GM21737 (cell line): ENCODE measurements around the gene ZBTB18.

ENCODE experiments used
- ATAC-seq: cut with Tn5 transposase; IDR thresholded peaks from one replicate; pipeline ENCODE4 v1.9.1; 2021; ENCODE audit warnings: mild to moderate bottlenecking, moderate library complexity; ENCODE audit not compliant: unreplicated experiment

ZBTB18 gene

DNA sequence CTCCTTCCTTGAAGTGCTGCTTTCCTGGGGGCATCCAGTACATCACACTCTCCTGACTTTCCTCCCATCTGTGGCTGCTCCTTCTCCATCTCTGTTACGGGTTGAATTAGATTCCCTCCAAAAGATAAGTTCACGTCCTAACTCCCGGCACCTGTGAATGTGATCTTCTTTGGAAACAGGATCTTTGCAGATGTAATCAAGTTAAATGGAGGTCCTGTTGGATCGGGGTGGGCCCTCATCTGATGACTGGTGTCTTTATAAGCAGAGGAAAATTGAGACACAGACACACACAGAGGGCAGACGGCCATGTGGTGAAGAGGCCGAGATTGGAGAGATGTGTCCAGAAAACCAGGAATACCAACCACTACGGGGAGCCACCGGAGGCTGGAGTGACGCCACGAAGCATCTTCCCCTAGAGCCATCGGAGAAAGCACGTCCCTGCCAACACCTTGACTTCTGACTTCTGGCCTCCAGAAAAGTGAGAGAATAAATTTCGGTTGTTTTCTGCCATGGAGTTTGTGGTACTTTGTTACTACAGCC is 36.0 kb downstream of the ZBTB18 start:
- ATAC-seq = no peak

- ATAC-seq = no peak
These were observed 36.5 kb downstream of the ZBTB18 start for GRCh38 chr1:244087611-244088010.

DNA sequence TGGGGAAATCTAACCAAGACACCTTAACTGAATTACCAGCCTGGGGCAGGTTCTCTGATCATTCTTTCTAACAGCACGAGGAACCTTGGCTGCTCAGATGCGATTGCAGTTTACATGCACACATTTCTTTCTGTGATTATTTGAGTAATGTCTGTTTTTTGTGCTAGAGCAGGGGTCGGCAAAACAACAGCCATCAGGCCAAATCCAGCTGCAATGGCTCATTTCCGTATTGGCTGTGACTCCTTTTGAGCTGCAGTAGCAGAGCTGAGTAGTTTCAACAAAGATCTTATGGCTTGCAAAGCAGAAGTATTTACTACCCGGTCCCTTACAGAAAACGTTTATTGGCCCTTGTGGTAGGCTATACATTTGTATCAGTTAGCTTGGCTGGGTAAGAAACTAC is 37.1 kb downstream of the ZBTB18 start:
- no peak for ATAC-seq

GRCh38 chr1:244089561-244089960 is 38.5 kb downstream of the ZBTB18 start:
- ATAC-seq = no peak

DNA sequence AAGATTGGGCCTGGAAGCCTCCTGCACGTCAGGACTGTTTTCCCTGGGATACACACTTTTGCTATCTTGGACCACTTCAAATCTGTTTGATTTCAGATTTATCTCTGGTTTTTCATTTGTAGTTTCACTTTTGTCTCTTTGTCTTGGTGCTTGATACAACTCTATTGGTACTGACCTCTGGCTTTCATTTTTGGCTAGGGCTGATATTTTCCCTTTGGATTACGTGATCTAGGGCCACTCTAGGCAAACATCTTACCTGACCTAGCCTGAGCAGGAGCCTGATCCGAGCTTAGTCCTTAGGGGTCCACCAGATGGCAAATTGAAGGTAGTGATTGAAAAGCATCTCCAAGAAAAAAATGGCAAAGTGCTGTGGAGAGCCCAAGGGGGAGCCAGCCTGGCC is 39.6 kb downstream of the ZBTB18 start:
- no peak for ATAC-seq

GRCh38 chr1:244092293-244092963 is 41.3 kb downstream of the ZBTB18 start:
- no peak for ATAC-seq

DNA sequence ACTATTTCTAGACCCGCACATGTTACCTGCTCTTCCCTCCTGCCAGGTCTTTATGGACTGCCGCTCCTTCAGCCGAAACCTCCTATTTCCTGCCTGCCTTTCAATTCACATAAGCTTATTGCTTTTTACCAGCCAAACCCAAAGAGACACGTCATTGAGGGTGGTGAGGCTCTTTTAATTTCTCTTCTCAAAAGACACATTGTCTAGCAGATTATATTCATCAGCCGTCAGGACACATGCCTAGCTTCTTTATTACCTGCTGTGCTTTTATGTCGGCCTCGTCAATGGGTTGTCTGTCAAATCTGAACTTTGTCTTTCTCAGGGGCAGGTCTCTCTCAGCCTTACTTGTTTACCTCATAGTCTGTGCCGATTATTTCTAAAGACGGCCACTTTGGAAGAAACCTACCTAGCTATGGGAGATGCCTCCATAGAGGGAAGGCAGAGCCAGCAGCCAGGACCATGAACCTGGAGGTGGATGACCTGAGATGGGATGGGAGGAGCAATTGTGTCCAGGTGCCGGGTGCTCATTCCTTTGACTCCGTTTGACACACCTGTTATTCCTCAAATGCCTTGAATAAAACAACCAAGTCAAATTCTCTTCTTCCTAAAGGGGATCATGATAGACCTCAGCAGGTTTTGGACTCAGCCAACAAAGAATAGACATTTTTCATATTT is 42.0 kb downstream of the ZBTB18 start:
- ATAC-seq = no peak

GRCh38 chr1:244094880-244095528 is 43.9 kb downstream of the ZBTB18 start:
- no peak for ATAC-seq

- no peak for ATAC-seq
These were observed 44.4 kb downstream of the ZBTB18 start for GRCh38 chr1:244095529-244095911.

DNA sequence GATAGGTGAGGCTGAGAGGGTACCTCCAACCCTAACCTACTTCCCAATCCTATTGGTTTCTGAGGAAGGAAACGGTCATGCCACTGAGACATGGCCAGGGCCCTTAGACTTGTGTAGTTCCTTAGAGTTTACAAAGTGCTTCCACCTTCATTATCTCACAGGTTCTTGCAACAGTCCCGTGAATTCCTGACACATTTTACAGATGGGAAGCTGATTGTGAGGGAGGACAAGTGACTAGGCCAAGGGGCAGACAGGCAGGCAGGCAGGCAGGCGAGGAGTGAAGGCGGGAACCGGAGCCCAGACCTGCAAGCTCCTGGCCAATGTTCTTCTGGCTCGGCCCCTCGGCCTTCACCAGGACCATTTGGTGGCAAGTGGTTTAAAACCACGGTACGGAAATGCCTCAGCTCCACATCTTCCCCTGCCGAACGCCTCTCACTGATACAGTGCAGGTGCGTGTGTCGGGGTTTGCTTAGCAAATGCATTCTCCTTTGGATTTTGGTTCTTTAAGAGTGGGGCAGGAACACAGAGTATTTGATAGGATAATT is 45.1 kb downstream of the ZBTB18 start:
- no peak for ATAC-seq

- ATAC-seq = no peak
These were observed 45.6 kb downstream of the ZBTB18 start for GRCh38 chr1:244096691-244097090.

GRCh38 chr1:244097523-244098405 is 46.7 kb downstream of the ZBTB18 start:
- no peak for ATAC-seq

GRCh38 chr1:244099258-244099930 is 48.3 kb downstream of the ZBTB18 start:
- no peak for ATAC-seq

DNA sequence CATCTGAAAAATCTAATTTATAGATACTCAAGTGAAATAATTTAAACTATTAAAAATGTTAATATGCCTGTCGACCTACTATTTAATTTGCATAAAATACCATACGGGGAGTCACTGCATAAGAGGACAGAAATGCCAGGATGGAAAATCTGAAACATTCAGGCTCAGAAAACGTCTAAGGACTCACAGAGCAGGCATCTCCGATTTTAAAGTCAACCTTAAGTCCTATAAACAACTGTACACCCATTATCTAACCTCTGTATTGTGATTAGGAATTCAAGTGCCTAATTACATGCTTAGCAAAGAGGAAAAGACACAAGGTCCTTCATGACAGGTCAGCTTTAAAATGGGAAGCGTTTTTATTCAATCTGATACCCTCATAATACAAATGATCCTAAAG is 49.2 kb downstream of the ZBTB18 start:
- no peak for ATAC-seq

DNA sequence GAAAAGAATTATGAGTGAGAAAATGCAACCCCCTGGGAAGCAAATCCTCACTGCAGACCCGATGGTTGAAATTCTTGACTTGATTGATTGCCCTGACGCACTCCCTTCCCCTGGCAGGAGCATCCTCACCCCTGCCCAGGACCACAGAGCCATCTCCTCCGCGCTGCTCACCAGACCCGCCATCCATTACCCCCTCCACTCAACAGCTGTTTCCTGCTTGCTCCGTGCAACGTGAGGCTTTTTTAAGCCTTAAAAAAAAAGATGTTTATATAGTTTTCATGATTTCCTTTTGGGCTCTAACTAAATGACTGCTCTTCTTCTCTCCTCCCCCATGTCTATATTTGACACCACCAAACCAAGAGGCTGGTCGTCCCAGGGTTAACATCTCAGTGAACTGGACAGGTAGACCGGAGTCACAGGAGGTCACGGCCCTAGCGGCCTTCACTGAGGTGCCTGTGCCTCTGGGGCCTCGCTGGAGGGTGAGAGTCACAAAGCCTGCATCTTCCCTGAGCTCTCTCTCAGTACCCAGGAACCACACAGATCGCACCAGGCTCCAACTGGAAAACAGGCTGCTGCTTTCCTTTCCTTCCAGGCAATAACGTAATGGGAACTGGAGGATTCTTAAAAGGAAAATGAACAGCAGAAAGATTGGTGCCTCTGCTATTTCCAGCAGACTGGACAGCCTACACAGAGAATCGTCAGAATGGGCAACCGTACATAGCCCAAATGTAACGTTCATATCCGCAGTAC is 49.8 kb downstream of the ZBTB18 start:
- ATAC-seq = no peak

GRCh38 chr1:244102046-244102445 is 51.0 kb downstream of the ZBTB18 start:
- ATAC-seq = no peak

DNA sequence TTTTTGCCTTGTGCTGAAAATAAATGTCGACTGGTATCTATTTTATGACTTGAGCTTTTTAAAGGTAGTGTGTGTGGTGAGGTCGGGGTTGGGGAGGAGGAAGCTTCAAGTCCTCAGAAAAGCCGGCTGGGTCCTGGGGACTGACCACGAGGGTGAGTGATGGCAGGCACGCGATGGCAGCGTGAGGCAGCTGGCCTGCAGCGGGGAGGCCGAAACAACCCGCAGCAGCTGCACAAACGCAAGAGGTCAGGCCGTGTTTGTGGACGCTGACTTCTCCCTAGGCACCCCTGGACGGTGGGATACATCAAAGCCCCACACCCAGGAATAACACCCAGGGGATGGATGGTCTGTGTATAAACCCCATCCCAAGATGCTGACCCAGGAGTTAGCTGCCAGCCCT is 51.4 kb downstream of the ZBTB18 start:
- ATAC-seq = no peak

DNA sequence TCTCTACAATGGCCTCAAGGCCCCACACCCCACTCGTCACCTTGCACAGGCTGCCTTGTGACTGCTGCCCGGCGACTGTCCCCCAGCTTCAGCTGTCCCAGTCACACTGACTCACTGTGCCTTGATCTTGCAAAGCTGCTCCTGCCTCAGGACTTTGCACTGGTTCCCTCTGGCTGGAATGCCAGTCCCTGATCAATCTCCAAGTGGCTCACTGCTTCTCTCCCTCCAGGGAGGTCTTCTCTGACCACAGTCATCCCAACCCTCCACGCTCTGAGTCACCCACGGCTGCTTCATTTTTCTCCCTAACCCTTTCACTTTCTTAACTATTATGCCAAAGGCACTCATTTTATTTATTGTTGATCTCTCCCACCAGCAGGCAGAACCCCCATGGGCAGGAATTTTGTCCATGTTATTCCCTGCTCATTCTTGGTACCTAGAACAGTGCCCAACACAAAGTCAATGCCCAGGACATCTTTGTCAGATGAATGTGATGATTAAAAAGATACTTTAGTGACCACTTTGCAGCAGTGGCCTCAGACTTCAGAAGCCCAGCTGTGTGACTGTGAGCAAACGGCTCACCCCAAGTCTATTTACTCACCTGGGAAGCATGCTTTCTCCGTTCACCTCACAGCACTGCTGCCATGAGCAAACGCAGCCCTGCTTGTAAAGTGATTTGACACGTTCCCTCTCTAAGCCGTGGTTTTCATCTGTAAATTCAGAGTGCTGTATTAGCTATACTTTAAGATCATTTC is 53.4 kb downstream of the ZBTB18 start:
- ATAC-seq = no peak

DNA sequence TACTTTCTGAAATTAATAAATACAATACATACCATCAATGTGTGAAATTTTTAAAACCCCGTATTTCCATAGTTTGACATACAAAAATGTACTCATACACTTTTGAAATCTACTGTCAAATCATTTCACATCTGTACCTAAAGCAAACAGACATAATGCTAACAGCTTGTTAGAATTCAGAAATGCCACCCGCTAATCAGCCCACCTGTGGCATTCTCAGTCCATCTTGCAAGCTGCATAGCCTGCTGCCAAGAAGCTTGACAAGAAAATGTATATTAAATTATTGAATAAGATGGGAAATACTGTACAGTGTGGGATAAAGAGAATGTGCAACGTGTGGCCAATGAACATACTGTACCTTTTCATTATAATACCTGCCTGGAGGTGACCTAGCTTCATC is 55.1 kb downstream of the ZBTB18 start:
- no peak for ATAC-seq
